Stimulated activated CD8-positive, alpha-beta memory T cell treated with anti-CD3 and anti-CD28 coated beads, Interleukin-4, amount 100 ng/mL, for 4 hours (primary cell): ENCODE data around the gene SURF2.

Experiments
- DNase-seq, 2 donors: peaks; one replicate each; pipeline ENCODE4 v3.0.0-alpha.2; 2020; ENCODE audit warnings: low read depth in 2 of 2, low spot score in 1 of 2

The SURF2 gene

GRCh38 chr9:133396952-133397351 lies 40.6 kb downstream of the SURF2 start:
- no peak for DNase-seq

DNA sequence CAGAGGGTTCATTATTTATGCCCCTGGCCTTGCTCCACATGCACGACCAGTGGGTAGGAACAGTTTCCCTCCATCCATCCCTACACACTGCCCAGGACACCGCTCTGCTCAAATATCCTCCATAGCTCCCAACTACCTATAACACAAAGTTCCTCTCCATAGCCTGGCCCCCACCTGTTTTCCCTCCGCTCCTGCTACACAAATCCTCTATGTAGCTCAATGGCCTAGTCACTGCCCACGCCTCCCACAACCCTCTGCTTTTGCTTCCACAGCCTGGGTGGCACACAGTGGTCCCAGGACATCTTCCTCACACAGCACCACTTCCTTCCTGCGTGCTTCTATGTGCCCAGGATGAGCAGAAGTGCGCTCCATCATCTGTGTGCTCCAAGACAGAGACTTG lies 41.0 kb downstream of the SURF2 start:
- DNase-seq, result no peak

DNA sequence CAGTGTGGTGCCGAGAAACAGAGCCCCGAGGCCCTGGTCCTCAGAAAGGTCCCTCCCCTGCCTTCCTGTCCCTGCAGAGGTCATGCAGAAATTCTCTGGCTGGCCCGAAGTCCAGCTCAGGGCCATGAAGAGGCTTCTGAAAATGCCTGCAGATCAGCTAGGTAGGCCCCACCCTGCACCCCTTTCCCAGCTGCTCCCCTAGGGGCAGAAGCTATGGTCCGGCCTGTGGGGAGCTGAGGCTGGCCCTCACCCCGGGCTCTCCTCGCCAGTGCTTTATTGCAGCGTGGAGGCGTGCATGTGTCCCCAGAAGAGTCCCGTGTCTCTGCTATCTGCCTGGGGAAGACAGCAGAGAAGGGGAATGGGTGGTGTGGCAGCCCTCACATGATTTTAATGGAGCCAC lies 41.5 kb downstream of the SURF2 start:
- no peak for DNase-seq

GRCh38 chr9:133400292-133400691 lies 43.9 kb downstream of the SURF2 start:
- DNase-seq, result no peak

DNA sequence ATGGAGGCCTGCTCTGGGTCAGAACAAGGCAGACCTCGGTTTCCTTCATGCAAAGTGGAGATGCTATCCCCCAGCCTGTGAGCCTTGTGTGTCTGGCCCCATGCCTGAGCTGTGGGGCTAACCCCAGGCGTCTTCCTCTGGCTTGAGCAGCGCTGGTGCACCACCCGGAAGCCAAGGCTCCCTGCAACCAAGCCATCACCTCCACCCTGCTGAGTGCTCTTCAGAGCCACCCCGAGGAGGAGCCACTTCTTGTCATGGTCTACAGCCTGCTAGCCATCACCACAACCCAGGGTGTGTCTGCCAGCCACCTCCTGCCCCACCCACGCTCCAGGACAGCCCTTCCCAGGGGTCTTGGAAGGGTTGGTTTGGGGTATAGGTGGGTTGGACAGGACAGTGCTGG lies 45.2 kb downstream of the SURF2 start:
- no peak for DNase-seq

DNA sequence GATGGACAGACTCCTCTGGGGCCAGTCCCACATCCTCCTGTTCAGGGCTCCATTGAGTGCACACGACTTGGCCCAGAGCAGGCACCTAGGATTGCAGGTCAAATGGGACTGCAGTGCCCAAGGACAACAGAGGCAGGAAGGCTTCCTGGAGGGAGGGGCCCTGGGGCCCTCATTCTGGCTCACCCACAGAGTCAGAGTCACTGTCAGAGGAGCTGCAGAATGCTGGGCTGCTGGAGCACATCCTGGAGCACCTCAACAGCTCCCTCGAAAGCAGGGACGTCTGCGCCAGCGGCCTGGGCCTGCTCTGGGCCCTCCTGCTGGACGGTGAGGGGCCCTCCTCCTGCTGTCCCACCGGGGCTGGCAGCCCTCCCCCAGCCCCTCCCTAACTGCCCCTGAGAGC lies 46.3 kb downstream of the SURF2 start:
- no peak for DNase-seq

GRCh38 chr9:133403766-133404453 lies 47.6 kb downstream of the SURF2 start:
- peak; percentile 17 to 20 for DNase-seq

DNA sequence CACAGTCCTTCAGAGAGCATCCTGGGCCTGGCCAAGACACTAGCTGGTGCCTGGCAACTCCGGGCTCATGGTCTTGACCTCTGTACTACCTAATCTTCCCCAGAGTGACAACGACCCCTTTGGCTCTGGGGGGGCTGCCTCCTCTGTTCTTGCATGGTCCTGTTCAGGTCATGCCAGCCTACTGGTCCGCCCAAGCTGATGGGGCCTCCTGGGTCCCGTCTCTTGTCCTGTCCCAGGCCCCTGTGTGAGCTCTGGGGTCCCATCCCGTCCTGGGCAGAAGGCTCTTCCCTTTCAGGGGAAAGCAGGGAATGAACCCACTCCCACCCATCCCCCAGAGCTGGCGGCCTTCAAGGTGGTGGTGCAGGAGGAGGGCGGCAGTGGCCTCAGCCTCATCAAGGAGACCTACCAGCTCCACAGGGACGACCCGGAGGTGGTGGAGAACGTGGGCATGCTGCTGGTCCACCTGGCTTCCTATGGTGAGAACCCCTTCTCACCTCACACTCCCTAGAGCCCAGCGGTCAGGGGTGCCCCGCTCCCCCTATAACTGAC lies 48.2 kb downstream of the SURF2 start:
- no peak for DNase-seq

DNA sequence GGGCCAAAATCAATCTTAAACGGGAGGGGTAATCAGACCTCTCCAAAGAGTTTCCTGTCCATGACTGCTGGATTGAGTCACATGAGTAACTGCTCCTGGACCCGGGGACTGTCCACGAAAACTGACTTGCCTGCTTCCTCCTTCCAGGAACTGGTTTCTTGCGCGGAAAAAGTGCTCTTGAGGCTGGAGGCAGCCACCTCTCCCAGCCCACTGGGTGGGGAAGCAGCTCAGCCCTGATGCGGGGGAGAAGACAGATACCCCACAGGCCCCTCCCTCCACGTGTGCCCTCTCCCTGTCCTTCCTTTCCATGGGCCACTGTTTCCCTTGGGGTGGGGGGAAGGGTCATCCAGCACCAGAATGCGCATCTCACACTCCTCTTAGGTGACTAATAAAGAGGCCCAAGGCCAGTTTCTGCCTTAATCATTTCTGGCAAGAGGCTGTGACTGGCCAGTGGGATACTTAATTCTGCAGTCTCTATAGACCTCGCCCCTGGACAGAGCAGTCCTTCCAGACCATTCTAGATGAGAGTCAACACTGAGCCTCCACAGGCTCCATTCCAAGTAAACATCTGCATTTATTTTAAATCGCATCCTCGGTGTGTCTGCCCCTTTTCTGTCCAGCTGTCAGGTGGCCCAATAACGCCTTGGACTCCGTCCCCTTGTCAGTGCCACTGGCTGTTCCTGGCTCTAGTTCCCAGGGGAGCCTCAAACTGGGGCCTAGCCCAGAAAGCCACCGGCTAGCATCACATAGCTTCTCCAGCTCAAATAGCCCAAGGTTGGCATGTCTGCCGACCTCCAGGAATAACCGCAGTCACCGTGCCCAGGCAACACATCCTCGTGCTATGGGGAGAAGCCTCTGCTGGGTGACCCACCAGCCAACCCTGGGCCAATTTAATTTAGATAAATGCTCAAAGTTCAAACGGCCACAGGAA lies 49.4 kb downstream of the SURF2 start:
- no peak for DNase-seq

DNA sequence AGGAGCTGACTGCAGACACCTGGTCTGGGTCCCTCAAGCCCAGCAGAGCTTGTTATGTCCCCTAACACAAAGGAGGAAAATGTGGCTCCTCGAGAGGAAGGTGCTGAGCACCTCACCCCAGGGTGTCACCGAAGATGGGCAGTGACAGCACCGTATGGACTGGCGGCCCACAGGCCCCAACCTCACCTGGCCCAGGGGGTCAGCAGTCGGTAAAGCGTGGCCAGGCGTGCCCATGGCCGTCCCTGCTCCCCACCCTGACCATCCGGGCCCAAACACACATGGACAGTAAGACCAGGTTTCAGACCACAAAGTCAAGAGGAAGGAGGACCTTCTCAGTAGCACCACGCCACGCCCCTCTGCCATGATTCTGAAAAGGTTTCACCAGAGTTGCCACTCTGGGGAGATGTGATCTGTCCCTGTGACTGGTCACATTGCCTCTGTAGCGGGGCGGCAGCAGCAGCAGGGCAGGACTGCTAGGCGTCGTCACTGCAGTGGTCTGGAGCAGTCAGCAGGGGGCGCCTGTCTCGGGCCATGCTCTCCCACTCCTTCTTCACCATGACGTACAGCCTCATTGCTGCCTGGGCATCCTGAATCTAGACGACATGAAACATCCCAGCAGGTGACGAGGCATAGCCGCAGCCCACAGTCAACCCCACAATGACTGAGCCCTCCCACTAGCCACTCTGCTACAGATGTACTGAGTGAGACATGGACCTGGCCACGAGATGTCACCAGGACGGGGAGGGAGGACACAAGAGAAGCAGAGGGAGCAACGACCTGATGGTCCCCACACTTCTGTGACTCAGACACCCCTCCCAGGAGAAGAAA lies 50.3 kb downstream of the SURF2 start:
- DNase-seq, result peak; percentile 50 to 67

- no peak for DNase-seq
Observed at GRCh38 chr9:133408042-133408441, 51.7 kb downstream of the SURF2 start.
